HG03135 (cell line): ENCODE results near the gene KIAA1671.

Experiments
- ATAC-seq: cut with Tn5 transposase; IDR thresholded peaks from one replicate; pipeline ENCODE4 v1.9.1; 2021; ENCODE audit warnings: mild to moderate bottlenecking, moderate library complexity; ENCODE audit not compliant: unreplicated experiment

Gene KIAA1671

DNA sequence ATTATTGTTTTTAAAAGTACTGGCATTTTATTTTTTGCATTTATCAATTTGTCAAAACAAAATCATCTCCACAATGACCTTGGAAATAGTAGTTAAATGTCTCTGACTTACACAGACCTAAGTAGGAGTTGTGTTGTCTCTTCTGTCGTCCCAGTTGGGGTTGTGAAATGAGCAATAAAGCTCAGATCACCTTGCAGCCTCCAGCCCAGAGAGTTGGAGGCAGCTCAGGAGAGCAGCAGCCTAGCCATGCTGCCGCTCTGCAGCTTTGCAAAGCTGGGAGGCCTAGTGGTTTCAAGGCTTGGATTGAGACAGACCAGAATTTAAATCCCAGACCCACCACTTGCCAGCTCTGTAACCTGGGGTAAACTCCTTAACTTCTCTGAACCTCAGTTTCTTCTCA is 181.9 kb downstream of the KIAA1671 start:
- no peak for ATAC-seq

DNA sequence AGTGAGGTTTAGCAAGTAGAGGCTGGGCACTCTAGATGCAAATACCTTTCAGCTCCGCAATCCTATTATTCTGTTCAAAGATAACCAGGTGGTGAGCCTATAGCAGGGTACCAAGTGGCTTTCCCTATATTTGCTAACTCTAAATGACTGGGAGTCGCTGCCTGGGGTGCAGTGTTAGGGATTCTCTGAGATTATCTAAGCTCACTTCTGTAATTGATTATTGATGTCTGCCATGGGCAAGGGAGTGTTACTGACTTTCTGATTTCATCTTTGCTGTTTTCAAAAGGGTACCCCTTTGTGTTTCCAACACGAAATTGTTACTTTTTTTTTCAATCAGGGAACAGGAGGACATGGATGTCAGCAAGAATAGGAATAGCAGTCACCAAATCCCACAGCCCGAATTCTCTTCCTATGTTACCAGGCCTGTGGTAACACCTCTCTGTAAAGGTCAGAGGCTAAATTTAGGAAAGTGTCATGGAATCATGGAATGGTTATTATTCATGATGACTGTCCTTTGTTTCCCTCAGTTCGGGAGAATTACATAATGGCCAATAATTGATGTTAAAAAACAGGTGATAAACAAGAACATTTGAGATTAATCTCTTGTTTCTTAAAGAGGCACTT is 184.5 kb downstream of the KIAA1671 start:
- ATAC-seq: no peak

DNA sequence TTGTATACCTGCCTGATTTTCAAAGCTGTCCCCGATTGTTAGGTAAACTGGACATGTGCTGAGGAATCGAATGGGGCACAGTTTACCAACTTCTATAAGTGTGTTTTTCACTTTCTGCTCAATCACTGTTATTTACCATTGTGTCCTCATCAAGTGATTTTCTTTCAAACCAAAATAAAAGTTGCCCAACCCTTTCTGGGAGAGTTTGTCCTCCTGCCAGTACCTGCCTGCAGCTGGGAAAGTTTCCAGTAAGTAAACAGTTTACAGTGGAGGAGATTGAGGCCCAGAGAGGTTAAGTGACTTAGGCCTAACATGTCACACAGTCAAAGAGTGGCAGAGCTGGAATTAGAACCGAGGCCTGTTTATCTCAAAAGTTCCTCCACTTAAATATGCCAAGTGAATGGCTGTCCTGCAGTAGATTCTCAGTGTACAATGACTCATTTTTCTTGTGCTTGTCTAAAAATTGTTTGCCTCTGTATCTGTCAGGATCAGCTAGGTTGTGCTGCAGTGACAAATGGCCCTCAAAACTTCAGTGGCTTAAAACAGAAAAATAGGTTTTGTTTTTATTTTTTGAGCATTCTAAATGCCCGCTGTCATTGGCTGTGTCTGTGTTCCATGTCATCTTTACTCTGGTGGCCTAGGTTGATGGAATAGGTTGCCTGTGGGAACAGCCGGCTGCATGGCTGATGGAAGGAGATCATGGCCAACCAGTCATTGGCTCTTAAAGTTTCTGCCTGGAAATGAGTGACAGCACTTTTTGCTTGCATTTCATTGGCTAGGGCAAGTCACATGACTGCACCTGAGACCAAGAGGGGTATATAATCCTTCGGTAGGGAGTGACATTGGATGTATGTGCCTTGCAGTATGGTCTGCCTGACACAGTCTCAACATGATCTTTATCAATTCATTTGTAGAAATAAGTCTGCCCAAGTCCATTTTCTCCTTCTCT is 185.3 kb downstream of the KIAA1671 start:
- no peak for ATAC-seq

DNA sequence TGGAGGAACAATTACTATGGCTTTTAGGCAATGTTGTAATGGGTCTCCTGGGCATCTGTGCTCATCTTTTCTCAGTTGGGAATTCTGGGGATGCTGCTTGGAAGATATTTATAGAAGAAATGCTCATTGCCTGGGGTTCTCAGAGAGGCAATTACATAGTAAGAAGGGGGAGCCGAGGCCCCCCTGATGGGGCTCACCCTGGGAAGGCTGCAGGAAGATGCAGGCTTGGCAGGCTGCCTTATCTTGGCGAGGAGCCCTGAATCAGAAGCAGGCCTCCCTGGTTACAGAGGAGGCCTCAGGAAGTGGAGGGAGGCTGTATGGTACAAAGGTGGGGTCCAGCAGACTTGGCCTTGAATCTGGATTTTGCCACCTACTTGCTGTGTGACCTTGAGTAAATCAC is 186.5 kb downstream of the KIAA1671 start:
- ATAC-seq: no peak

DNA sequence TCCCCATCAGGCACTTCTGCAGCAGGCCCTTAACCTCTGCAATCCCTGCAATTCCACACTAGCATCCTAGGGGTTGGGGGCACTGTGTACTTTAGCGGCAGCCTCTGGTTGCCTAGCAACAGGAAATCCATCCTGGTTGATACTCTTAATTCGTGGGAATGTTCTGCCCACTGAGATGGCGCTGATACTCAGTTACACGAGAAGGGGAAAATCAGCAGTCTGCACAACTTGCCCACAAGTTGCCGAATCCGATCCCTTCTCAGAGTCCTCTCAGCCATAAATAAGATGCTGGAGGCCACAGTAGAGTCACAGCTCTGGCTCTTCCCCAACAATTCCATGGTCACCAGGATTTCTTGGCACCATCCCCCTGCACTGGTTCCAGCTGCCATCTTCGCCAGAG is 189.6 kb downstream of the KIAA1671 start:
- ATAC-seq: no peak

DNA sequence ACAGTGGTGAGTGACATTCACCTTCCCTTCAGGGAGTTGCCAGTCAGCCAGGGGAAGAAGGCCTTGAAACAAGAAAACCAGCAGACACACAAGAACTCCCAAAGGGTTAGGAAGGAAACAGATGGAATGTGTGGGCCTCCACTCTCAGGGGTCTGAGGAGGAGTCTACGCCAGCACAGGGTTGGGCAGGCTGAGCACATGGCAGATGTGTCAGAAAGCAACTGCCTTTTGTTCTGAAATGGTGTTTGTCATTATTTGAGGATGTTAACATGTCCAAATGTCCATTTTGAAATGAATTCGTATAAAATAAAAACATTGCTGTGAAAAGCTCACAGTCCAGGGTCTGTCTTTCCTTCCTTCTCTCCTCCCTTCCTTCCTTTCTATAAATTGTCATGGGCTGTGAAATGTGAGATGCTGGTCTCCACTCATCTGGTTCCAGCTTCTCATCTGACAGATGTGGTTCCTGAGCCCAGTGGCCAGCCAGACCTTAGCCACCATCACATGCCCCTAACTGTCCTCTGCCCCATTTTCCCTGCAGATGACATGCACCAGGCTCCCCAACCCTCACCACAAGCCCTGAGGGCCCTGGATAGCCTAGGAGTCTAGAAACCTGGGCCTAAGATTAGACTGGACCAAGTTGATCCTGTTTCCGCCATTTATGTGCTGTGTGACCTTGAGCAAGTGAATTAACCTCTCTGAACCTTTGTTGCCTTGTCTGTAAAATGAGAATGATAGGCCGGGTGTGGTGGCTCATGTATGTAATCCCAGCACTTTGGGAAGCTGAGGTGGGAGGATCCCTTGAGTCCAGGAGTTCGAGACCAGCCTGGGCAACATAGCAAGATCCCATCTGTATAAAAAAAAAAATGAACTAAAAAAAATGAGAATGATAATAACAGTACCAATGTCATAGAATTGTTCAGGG is 190.9 kb downstream of the KIAA1671 start:
- no peak for ATAC-seq

DNA sequence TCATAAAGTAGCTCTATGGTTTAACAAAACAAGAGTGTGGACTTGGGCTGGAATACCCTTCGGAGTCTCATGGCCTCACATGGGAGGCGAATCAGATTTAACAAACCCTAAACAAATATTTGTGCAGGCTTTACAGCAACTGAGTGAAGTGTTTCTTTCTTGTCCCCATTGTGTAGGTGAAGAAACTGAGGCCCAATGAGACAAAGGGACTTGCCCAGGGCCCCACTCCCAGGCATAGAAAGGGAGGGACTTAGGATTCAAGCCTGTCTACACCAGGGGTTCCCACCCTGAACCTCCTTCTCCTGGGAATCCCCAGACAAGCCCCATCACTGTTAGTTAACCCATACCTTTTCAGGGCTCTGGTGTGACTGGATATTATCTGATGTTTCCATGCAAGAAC is 192.0 kb downstream of the KIAA1671 start:
- no peak for ATAC-seq

DNA sequence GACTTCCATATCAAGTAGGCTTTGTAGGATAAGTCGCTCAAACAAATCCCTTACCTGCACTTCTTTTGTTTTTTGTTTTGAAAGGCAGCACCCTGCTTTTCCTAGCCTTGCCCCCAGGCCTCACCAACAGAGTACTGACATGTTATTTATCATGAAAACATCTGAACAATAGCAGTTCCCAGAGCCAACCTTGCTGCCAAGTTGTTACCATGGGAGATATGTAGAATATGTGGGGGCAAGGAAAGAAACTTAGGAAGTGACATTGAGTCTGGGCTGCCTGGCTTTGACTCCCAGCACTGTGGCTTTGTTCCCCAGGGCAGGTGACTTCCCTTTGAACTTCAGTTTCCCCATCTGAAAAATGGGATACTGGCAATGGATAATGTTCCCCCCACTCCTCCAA is 193.8 kb downstream of the KIAA1671 start:
- no peak for ATAC-seq

DNA sequence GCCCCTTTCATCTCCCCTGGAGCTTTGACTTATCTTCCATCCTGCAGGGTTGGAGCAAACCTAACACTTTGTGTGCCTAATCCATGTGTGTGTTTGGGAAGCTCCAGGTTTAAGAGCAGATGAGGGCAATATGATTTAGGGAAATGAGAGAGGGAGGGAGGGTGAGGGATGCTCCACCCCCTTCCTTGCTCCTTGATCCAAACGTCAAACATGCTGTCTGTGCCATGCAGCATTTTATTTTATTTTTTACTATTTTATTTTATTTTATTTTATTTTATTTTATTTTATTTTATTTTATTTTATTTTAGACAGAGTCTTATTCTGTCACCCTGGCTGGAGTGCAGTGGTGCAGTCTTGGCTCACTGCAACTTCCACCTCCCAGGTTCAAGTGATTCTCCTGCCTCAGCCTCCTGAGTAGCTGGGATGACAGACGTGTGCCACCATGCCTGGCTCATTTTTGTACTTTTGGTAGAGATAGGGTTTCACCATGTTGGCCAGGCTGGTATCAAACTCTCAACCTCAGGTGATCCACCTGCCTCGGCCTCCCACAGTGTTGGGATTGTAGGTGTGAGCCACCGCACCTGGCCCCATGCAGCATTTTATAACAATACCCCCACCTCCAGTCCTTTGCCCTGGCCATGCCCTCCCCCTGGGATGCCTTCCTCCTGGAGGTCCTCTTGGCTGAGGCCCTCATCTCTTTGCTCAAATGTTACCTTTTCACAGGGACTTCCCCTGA is 194.6 kb downstream of the KIAA1671 start:
- ATAC-seq: no peak

DNA sequence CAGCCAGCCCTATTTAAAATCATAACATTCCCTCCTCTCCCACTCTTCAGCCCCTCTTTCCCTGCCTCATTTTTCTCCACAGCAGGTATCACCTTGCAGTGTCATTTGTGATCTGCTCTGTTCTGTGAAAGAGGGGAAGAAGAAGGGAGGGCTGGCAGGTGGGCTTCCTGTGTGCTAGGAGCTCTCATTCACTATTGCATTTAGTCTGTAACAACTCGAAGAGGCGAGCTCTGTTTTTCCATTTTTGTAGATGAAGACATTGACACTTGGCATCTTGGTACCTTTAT is 195.1 kb downstream of the KIAA1671 start:
- ATAC-seq: no peak

DNA sequence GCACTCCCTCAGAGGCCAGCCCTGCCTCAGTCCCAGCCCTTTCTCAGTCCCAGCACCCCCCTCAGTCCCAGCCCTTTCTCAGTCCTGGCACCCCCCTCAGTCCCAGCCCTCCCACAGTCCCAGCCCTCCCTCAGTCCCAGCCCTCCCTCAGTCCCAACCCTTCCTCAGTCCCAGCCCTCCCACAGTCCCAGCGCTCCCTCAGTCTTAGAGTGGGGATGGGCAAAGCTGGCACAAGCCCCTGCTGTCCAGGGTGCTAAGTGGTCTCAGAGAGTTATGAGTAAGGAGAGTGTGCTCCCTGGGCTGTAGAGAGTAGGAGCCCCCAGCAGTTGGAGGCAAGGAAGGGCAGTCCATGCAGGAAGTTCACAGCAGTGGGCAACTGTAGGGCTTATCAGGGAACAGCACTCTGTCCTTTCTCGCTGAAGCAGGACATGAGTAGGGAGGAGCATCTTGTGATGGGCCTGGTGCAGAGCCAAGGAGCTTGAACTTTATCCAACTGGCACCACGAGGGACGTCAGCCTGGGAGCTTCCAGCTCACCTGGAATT is 195.7 kb downstream of the KIAA1671 start:
- ATAC-seq: no peak

DNA sequence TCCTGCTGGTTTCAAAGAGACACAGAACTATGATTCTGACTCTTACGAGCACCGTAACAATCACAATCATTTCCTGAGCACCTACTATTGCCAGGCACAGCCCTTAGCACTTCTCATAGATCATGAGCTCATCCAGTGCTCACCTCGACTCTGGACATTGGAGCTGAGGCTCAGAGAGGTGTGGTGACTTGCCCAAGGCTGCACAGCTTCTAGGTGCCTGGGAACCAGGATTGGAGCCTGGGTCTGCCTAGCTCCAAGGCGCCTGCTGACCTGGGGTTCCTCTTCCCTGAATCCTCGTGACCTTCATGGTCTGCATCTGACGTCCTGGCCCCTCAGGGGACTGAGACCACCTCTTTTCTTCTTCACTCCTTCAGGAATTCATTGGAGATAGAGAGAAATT is 196.5 kb downstream of the KIAA1671 start:
- ATAC-seq: no peak

DNA sequence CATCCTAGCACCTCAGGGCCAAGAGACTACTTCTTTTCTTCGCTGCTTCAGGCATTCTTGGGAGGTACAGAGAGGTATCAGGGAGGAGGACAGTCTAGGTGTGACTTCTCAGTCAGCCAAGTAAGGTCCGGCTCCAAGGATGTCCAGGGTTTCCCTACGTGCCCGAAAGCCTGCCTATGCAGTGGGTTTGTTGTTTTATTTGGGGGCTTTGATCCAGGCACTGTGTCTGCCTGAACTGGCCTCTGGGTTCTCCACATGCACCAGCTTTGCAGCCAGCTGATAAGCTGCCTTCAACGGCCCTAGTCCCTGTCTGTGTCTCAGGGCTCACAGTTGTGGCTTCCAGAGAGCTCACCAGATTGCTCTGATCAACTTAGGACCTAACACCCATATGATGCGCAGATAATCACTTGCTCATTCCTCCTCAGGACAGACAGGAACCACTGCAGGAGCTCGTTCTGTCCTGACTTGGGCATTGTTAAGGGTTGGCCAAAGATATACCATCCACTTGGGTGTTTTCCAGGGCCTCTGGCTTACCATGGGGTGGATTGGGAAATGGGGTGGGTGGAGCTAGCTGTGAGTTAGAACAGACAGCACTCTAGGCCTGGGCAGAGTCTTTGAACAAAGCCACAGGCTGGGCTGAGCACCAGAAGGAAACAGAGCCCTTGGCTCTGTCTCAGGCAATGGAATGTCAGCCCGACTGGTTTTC is 201.6 kb downstream of the KIAA1671 start:
- ATAC-seq: no peak

DNA sequence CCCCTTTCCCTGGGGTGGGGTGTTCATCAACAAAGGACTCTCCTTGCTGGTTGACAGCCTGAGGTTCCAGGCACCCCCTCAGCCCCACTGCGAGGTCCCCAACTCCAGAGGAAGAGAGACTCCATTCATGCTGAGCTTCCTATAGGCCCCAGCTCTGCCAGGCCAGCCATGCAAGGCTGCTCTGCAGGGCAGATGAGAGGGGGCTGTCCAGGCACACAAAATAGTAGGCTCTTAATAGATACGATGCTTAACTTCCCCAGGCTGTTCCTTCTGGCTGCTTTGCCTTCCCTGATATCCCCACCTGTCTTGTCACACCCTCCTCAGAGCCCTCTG is 202.1 kb downstream of the KIAA1671 start:
- no peak for ATAC-seq

DNA sequence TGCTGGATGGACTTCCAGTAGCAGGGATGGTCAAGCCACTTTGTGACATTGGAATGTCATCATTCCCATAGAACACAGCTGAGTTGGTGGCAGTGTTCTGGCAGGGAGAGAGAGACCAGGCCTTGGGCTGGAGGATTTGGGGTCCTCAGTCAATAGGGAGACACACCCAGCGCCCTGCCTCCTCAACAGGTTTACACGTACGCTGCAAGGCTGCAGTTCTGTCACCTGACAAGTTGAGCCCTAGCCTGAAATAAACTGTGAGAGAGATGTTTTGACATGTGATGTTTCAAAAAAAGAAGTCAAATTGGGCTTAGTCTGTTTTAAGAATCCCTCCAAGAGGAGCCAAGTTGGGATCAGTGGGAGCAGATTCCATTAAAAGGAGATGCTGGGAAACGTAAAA is 204.2 kb downstream of the KIAA1671 start:
- no peak for ATAC-seq

DNA sequence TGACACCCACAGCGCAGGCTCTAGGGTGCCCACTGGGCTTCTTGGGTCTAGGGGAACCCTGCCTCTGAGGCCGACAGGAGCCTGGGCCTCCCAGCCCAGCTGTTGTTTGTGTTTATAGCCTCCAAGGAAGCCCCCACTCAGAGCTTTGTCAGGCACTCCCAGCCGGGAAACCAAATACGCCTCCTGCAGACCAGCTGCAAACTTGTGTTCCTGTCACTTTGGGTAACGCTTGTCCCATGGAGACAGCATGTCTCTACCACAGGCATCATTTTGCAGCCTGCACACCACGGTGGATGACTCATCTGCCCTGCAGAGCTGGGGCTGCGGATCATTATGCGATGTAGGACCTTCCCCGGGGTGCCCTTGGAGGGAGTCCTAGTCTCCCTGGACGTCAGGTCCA is 206.5 kb downstream of the KIAA1671 start:
- ATAC-seq: no peak

DNA sequence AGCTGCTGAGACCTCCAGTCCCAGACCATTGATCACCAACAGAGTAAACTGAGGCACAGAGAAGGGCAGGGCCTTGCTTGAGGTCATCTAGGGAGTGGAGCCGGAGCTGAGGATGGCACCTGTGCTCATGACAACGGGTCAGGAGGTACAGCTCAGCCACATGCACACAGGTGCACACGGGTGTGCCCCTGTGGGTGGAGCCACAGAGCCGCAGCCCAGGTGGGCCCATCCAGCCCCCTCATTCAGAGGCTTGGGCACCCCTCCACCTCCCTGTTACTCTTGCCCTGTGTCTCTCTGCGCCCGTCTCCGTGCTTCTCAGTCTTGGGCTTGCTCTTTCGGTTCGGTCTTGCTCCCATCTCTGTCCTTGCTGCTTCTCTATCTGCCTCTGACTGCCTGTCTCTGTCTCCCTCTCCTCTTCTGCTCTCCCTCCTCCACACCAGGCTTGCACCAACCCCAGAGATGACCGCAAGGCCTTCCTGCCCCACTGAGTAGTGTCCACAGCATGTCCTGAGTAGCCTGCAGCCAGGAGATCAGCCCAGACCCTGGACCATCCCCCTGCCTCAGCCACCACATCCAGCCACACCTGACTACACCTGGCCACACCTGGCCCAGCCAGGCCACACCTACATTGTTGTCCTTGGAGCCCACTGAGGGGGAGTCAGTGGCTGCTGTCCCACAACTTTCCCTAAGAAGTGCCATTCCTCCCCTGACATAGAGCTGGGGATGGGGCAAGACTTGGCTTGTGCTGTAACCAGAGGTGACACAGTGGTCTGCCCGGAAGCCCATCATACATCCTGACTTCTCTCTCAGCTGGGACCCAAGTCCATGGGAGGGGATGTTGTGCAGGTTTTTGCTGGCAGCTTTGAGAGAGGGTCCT is 207.8 kb downstream of the KIAA1671 start:
- no peak for ATAC-seq

DNA sequence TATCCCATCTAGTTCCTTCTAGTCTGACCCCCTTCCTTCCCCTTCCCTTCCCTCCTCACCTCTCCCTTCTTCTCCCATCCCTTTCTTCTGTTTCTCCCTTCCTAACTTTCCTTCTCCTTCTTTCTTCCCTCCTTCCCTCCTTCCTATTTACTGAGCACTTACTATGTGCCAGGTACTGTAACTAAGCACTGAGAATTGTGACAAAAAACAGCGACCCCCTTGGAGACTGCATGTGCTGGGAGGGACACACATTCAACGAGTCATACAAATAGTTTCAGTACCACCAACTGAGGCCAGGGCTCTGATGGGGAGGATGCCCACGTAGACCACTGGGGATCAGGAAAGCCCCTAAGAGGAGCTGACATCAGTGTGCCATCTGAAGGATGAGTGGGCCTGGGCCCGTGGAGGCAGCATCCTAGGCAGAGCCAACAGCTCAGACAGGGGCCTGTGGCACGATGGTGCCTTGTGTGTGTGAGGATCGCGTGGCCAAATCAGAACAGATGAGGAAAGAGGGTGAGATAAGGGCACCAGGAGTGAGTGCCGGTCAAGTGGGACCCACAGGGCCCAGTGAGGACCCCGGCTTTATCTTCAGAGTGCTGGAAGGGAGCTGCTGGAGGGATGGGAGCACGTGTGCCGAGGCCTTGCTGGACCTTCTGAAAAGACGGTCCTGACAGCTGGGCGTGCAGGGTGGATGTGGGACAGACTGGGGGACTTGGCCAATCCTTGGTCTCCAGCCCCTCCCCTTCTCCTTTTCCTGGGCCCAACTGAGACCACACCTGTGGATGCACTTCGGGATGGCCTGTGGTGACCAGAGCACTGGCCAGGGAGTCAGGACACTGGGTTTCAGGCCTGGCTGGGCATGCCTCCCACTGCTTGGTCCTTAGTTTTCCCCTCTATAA is 208.8 kb downstream of the KIAA1671 start:
- no peak for ATAC-seq
